Large intestine (tissue), 3 donors: ENCODE data around the gene CGREF1. TPM values are rescaled to one million over a fixed set of nuclear protein-coding genes. Genes with fewer than 3 reads are reported as not detected.
"Not testable (repeated sequence)": the region's sequence is repeated elsewhere in the genome, so short reads cannot be mapped to it uniquely, and the experiment has no call there.

ENCODE experiments used
- DNase-seq, 2 donors: peaks; one replicate each; pipeline versions ENCODE4 v3.0.0 to v3.0.0-alpha.2; 2013
- H3K27ac ChIP-seq: one replicate; pipeline ENCODE4 v1.5.1; 2013; ENCODE audit warnings: low read length
- H3K27me3 ChIP-seq: 2 replicates; pipeline ENCODE4 v1.6.1; 2013; ENCODE audit warnings: low read length; ENCODE audit not compliant: control insufficient read depth, insufficient read depth
- H3K36me3 ChIP-seq: 2 replicates; pipeline ENCODE4 v1.6.1; 2013; ENCODE audit warnings: low read length; ENCODE audit not compliant: control insufficient read depth, insufficient read depth
- H3K4me1 ChIP-seq: one replicate; pipeline ENCODE4 v1.6.1; 2013; ENCODE audit warnings: low read length; ENCODE audit not compliant: control insufficient read depth, insufficient read depth
- H3K4me3 ChIP-seq: one replicate; pipeline ENCODE4 v1.5.1; 2013; ENCODE audit warnings: low read length
- H3K9me3 ChIP-seq: one replicate; pipeline ENCODE4 v1.6.1; 2013; ENCODE audit warnings: mild to moderate bottlenecking, low read depth, low read length, moderate library complexity; ENCODE audit not compliant: control insufficient read depth
- WGBS: methylation state at CpG from one replicate; pipeline ENCODE4 v1.1.5; 2013; ENCODE audit warnings: low lambda C conversion rate; ENCODE audit not compliant: insufficient coverage; 5-methylcytosine and 5-hydroxymethylcytosine counted together
- polyA plus RNA-seq: library from polyadenylated mRNA; unstranded; fragments of 120-200 nt; gene quantifications from one replicate; pipeline ENCODE4 v1.2.1, GENCODE V29; 2013

The CGREF1 gene
- polyA plus RNA-seq, 1 donor, result 11.5 TPM

DNA sequence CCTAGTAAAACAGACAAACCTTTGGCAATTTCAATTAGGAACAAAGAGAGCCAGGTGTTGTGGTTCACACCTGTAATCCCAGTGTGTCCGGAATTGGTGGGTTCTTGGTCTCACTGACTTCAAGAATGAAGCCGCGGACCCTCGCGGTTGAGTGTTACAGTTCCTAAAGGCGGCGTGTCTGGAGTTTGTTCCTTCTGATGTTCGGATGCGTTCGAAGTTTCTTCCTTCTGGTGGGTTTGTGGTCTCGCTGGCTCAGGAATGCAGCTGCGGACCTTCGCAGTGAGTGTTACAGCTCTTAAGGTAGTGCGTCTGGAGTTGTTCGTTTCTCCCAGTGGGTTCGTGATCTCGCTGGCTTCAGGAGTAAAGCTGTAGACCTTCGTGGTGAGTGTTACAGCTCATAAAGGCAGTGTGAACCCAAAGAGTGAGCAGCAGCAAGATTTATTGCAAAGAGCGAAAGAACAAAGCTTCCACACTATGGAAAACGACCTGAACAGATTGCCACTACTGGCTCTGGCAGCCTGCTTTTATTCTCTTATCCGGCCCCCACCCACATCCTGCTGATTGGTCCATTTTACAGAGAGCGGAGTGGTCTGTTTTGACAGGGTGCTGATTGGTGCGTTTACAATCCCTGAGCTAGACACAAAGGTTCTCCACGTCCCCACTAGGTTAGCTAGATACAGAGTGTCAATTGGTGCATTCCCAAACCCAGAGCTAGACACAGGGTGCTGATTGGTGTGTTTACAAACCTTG, 8.2 kb downstream of the CGREF1 start:
- DNase-seq, H3K27ac ChIP-seq, H3K27me3 ChIP-seq, H3K4me3 ChIP-seq, H3K9me3 ChIP-seq, H3K4me1 ChIP-seq, H3K36me3 ChIP-seq: not testable (repeated sequence)
- no CpG with 5 or more reads among the region's 24 CpGs for WGBS

DNA sequence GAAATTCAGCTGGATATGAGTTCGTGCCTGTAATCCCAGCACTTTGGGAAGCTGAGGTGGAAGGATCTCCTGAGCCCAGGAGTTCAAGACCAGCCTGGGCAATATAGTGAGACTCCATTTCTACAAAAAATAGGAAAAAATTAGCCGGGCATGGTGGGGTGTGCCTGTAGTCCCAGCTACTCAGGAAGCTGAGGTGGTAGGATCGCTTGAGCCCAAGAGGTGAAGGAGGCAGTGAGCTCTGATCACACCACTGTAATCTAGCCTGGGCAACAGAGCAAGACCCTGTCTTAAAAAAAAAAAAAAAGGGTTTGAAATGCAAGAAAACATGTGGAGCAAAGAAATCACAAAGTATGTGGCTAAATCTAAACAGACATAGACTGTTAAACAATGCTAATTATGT, 9.8 kb downstream of the CGREF1 start:
- no CpG with 5 or more reads among the region's 3 CpGs for WGBS
- H3K4me3 ChIP-seq, result no peak overlapping the region
- no peaks in the 10 kb centered on the region for H3K9me3 ChIP-seq
- no peaks in the 10 kb centered on the region for H3K36me3 ChIP-seq
- DNase-seq, result no peak
- H3K4me1 ChIP-seq, result no peaks in the 10 kb centered on the region
- no peak overlapping the region for H3K27ac ChIP-seq
- H3K27me3 ChIP-seq, result no peaks in the 10 kb centered on the region

DNA sequence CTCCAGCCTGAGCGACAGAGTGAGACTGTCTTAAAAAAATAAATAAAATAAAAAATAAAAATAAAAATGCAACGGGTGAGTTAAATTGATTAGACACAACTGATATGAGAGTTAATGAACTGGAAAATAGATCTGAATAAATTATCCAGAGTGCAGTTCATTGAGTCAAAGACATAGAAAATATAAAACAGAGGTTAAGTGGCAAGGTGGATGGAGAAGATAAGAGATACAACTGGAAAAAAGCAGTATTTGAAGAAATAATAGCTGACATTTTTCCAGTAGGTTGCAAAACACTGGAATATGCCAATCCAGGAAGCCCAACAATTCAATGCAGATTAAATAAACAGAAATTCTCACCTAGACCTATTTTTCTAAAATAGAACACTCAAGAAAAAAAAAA, 10.7 kb downstream of the CGREF1 start:
- Histone ChIP-seq H3K27ac (no peak overlapping the region), H3K4me1 (no peaks in the 10 kb centered on the region), H3K9me3 (no peaks in the 10 kb centered on the region), H3K4me3 (no peak overlapping the region), H3K27me3 (no peaks in the 10 kb centered on the region), H3K36me3 (no peaks in the 10 kb centered on the region)
- WGBS, result 88% methylated on average over 2 of the region's 2 CpGs
- no peak for DNase-seq

DNA sequence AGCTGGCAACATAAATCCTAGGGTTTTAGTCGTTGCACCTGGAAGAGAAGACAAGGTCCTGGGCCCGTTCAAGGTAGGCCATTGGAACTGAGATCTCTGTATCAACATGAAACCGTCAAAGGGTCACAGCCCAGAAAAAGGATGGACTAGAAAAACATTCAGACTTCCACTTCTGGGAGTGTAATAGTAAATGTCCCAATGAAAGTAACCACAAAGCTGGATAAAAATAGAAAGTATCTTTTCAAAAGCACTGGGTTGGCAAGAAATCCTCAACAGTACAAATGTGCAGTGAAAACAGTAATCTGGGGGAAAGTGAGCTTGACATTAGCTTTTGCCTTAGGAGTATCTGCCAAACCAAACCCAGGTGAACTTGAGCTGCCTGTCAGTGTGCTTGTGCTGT, 12.9 kb downstream of the CGREF1 start:
- H3K9me3 ChIP-seq, result no peaks in the 10 kb centered on the region
- 83% methylated on average over 2 of the region's 3 CpGs for WGBS
- H3K27me3 ChIP-seq, result no peaks in the 10 kb centered on the region
- no peak for DNase-seq
- no peak overlapping the region for H3K27ac ChIP-seq
- H3K36me3 ChIP-seq, result peaks cover 2% of the 10 kb centered on the region
- no peaks in the 10 kb centered on the region for H3K4me1 ChIP-seq
- H3K4me3 ChIP-seq, result no peak overlapping the region

DNA sequence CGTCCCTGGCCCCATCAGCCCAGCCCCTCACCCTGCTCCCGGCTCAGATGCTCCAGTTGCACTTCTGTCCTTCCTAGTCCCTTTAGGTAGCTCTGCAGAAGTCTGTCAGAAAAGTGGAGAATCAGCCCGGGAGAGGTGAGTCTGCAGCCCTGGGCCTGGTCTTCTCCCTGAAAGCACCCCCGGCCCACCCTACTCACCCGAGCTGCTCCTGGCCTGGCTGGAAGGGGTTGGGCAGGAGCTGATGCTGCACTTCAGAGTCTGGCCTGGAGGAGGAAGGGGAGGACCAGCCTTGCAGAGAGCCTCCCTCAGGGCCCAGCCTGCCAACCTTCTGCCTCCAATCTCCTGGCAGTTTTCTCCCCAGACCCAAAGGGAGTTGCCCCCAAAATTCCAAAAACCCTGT, 16.6 kb downstream of the CGREF1 start:
- Histone ChIP-seq H3K9me3 (no peaks in the 10 kb centered on the region), H3K27me3 (no peaks in the 10 kb centered on the region), H3K36me3 (peaks cover 31% of the 10 kb centered on the region), H3K4me3 (no peak overlapping the region), H3K27ac (no peak overlapping the region), H3K4me1 (no peaks in the 10 kb centered on the region)
- no CpG with 5 or more reads among the region's 5 CpGs for WGBS
- DNase-seq, result peak in 1 of 2 donors; percentile 7

DNA sequence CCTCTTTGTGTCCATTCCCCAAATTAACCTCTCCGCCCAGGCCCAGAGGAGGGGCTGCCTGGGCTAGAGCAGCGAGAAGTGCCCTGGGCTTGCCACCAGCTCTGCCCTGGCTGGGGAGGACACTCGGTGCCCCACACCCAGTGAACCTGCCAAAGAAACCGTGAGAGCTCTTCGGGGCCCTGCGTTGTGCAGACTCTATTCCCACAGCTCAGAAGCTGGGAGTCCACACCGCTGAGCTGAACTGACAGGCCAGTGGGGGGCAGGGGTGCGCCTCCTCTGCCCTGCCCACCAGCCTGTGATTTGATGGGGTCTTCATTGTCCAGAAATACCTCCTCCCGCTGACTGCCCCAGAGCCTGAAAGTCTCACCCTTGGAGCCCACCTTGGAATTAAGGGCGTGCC, 18.9 kb downstream of the CGREF1 start:
- no peak overlapping the region for H3K4me3 ChIP-seq
- peaks cover 44% of the 10 kb centered on the region for H3K36me3 ChIP-seq
- H3K27me3 ChIP-seq, result no peaks in the 10 kb centered on the region
- DNase-seq, result no peak
- H3K4me1 ChIP-seq, result peaks cover 18% of the 10 kb centered on the region
- H3K27ac ChIP-seq, result no peak overlapping the region
- WGBS, result no CpG with 5 or more reads among the region's 10 CpGs
- no peaks in the 10 kb centered on the region for H3K9me3 ChIP-seq

DNA sequence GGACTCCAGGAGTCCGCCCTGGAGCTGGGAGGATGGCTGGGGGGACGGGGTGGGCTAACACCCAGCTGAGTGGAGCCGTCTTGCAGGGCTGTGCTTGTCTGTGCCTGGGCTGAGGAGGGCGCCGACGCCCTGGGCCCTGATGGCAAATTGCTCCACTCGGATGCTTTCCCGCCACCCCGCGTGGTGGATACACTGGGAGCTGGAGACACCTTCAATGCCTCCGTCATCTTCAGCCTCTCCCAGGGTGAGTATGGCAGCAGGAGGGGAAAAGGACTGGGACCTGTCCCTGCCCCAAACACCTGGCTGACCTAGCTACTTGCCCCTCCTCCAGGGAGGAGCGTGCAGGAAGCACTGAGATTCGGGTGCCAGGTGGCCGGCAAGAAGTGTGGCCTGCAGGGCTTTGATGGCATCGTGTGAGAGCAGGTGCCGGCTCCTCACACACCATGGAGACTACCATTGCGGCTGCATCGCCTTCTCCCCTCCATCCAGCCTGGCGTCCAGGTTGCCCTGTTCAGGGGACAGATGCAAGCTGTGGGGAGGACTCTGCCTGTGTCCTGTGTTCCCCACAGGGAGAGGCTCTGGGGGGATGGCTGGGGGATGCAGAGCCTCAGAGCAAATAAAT, 19.5 kb downstream of the CGREF1 start:
- no peaks in the 10 kb centered on the region for H3K9me3 ChIP-seq
- no CpG with 5 or more reads among the region's 19 CpGs for WGBS
- peaks cover 24% of the 10 kb centered on the region for H3K4me1 ChIP-seq
- no peak overlapping the region for H3K4me3 ChIP-seq
- H3K27me3 ChIP-seq, result no peaks in the 10 kb centered on the region
- no peak overlapping the region for H3K27ac ChIP-seq
- no peak for DNase-seq
- peaks cover 49% of the 10 kb centered on the region for H3K36me3 ChIP-seq

DNA sequence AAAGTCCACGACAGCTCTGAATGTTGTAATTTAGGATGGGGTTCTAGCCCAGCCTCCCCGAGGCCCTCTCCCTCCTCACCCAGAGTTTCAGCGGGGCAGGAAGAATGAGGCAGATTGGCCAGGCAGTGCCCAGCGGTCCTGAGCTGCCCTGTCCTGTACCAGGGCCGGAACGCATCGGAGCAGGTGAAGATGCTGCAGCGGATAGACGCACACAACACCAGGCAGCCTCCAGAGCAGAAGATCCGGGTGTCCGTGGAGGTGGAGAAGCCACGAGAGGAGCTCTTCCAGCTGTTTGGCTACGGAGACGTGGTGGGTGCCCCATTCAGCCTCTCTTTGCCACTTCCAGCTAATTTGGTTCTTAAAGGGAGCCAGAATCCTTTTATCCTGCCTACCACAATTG, 21.6 kb downstream of the CGREF1 start:
- DNase-seq, result no peak
- no peak overlapping the region for H3K4me3 ChIP-seq
- H3K9me3 ChIP-seq, result no peaks in the 10 kb centered on the region
- WGBS, result no CpG with 5 or more reads among the region's 14 CpGs
- peaks cover 52% of the 10 kb centered on the region for H3K36me3 ChIP-seq
- H3K27me3 ChIP-seq, result no peaks in the 10 kb centered on the region
- no peak overlapping the region for H3K27ac ChIP-seq
- H3K4me1 ChIP-seq, result peaks cover 45% of the 10 kb centered on the region

DNA sequence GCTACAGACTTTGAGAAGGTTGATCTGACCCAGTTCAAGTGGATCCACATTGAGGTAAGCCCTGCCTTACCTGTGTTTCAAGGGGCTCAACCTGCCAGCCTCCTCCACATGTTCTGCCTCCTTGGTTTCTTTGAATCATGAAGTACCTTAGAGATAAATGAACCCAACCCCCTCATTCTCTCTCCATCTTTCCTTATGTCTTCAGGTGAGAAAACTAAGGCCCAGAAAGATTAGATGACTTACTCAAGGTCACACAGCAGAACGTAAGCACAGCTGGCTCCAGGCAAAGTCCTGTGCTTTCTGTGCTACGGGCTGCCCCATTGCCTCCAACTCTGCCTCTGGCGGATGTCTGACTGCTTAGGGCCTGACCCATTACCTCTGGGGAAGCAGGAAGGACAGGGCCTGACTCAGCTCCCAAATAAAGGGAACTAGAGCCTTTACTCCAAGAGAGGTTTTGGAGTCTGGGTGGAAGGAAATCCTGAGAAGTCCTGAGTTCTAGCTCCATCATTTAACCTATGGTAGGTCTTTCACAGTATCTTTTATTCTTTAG, 22.1 kb downstream of the CGREF1 start:
- H3K27ac ChIP-seq, result no peak overlapping the region
- peaks cover 56% of the 10 kb centered on the region for H3K36me3 ChIP-seq
- peaks cover 50% of the 10 kb centered on the region for H3K4me1 ChIP-seq
- no peak overlapping the region for H3K4me3 ChIP-seq
- no peaks in the 10 kb centered on the region for H3K27me3 ChIP-seq
- WGBS, result no CpG with 5 or more reads among the region's 3 CpGs
- no peaks in the 10 kb centered on the region for H3K9me3 ChIP-seq
- DNase-seq, result no peak

DNA sequence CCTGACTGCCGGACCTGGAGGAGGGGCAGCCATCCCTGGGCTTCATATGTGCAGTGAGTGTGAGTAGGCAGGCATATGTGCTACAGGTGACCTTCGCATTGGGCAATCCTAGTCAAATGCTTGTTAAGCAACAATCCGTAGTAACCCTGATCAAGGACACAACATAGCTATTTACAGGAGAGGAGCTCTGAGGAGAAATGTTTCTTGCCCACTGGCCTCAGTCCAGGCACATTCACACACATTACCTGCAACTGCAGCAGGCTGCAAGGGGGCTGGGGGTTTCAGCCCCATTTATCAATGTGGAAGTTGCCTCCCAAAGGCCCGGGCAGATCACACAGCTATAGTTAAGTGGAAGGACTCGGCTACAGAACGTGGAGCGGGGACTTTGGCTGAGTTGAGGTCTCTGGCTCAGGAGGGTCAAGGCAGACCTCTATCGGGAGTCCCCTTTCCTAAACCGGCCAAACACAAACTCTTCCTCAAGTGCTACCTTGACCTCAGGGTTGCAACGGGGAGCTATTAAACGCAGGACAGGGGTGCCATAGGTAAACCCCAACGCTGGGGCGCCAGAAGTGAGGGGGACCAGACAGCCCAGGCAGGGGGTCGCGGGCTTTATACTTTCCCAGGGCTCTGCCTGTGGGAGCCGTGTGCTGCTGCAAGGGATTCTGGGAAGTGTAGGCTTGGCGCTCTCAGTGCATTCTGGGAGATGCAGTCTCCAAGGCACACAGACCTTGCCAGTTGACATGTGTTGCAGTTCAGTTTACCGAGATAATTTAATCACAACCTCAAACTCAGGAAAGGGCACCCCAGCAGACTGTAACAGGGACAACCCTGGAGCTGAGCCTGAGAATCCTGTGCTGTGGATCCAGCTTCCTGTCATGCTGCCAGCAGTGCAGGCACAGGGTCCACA, 22.9 kb downstream of the CGREF1 start:
- H3K27me3 ChIP-seq, result no peaks in the 10 kb centered on the region
- no CpG with 5 or more reads among the region's 18 CpGs for WGBS
- peak overlapping the region; percentile 27 for H3K4me3 ChIP-seq
- H3K4me1 ChIP-seq, result peaks cover 59% of the 10 kb centered on the region
- H3K36me3 ChIP-seq, result peaks cover 60% of the 10 kb centered on the region
- no peaks in the 10 kb centered on the region for H3K9me3 ChIP-seq
- peak; percentile 81 to 86 for DNase-seq
- H3K27ac ChIP-seq, result peak overlapping the region; percentile 88
